Stromal cell of bone marrow (primary cell): Measurements from ENCODE around the gene DDX21.
"Not testable (repeated sequence)": the region's sequence is repeated elsewhere in the genome, so short reads cannot be mapped to it uniquely, and the experiment has no call there.

Experiments used
- DNase-seq: peaks from one replicate; pipeline ENCODE4 v3.0.0-alpha.2; 2012; ENCODE audit warnings: low read depth

DDX21 gene

GRCh38 chr10:68955832-68956532, at the start of gene DDX21:
Gene DDX21 (plus strand): TSS chr10:68956170. CDS start chr10:68956226, 56 bp downstream.
- peak; percentile 87 for DNase-seq

DNA sequence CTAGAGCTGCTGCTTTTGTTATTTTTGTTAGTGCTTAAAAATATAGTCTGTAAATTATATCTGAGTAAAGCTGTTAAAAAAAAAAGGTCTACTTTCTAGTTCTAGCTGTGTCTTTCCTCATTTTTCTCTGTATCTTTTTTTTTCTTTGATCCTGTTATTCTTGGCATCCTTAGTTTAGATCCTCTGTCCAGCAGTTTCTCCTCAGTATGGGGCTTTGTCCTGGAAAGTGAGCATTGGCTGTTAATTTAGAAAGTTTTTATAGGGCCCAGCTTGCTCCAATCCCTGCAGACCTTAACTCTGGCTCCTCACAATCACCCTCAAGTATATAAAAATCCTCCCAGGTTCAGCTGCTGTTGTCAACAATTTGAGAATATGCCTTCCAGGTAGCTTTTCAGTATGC, 31.4 kb upstream of the DDX21 start:
- no peak for DNase-seq

- no peak for DNase-seq
Observed at GRCh38 chr10:68925489-68925888, 30.5 kb upstream of the DDX21 start.

GRCh38 chr10:68929157-68929556, 26.8 kb upstream of the DDX21 start:
- not testable (repeated sequence) for DNase-seq

- not testable (repeated sequence) for DNase-seq
Observed at GRCh38 chr10:68929888-68930287, 26.1 kb upstream of the DDX21 start.

- not testable (repeated sequence) for DNase-seq
Observed at GRCh38 chr10:68932860-68933259, 23.1 kb upstream of the DDX21 start.

DNA sequence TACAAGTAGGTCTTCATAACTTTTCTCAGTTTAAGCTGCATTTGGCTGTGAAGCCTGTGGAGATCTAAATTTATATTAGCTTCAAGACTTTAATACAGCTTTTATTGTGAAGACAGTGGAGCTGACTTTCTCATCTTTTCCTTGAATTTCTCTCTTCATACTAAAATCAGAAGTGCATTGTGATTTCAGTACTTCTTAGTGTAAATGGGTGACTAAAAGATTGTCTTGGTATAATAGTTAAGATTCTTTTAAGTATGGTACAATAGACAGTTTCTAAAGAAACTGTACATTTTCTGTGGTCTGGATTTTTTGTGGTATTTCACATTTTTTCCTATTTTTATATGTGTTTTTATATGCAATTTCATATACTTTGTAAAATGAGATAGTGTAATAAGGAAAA, 21.0 kb upstream of the DDX21 start:
- DNase-seq, result no peak

DNA sequence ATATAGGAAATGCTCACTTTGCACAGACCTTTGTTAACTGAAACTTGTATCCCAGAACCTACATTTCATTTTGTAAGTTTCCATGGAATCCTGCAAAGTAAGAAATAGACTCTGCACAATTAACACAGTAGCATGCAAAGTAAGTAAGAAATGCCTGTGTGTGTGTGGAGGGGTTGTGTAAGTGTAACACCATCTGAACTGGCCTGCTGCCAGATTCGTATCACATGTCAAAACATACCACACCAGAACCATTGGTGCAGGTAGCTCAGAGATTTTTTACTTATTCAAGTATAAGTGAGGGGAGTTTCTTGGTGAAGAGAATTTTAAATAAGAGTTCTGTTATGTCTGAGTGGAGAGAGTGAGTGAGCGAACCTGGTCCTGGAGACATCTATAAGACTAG, 17.9 kb upstream of the DDX21 start:
- DNase-seq, result no peak

DNA sequence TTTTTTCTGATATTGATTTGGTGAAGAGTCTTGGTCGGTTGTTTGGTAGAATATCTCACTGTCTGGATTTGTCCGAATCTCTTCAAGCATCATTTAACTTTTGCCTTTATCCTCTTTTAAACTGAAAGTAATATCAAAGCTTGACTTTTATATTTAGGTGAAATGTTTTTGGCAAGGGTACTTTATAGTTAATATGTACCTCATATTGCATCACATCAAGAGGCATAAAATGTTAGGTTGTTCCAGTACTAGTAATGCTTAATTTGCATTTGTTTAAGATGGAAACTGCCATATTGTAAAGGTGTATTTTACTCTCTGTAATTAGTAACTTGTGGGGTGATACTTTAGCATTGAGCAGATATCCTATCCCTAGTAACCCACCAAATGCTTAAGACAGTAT, 17.1 kb upstream of the DDX21 start:
- DNase-seq, result no peak

DNA sequence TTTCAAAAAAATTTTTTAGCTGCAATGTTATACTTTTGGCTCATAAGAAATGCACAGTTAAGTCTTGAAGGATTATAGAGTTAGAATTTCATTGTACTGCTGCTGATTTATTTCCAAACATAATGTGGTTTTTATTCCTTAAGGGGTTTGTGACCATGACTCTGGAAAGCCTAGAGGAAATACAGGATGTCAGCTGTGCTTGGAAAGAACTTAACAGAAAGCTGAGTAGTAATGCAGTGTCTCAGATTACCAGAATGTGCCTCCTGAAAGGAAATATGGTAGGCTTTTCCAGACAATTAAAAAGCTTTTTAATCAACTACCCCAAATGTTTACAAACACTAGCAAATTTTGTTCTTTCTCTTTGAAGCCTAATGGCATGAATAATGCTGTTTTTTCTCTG, 15.1 kb upstream of the DDX21 start:
- not testable (repeated sequence) for DNase-seq

DNA sequence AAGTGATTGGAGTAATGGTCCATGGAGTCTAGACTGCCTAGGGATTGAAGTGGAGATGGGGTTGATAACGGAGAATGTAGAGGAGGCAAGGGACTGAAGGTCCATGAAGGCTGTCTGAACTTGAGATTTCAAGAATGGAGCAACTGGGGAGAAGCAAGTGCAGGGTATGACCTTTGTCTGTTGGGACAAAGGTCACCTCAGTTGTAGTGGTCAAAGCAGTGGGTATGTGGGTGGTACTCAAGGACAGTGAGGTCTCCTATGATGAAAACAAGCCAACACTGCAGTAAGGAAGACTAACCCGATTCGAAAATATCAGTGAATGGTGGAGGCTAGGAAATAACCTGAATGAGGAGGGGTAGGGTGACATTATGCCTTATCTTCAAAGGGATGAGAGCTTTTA, 5.4 kb upstream of the DDX21 start:
- DNase-seq, result no peak

DNA sequence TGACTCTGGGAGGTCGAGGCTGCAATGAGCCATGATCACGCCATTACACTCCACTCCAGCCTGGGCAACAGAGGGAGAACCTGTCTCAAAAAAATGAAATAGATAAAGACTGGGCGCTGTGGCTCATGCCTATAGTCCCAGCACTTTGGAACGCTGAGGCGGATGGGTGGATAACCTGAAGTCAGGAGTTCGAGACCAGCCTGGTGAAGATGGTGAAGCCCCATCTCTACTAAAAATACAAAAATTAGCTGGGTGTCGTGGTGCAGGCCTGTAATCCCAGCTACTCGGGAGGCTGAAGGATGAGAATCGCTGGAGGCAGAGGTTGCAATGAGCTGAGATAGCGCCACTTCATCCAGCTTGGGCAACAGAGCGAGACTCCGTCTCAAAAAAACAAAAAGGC, 1.1 kb upstream of the DDX21 start:
- no peak for DNase-seq

- DNase-seq, result no peak
Observed at GRCh38 chr10:68955355-68955831, 577 bp upstream of the DDX21 start.

GRCh38 chr10:68957284-68957615, 1.3 kb downstream of the DDX21 start:
- no peak for DNase-seq

DNA sequence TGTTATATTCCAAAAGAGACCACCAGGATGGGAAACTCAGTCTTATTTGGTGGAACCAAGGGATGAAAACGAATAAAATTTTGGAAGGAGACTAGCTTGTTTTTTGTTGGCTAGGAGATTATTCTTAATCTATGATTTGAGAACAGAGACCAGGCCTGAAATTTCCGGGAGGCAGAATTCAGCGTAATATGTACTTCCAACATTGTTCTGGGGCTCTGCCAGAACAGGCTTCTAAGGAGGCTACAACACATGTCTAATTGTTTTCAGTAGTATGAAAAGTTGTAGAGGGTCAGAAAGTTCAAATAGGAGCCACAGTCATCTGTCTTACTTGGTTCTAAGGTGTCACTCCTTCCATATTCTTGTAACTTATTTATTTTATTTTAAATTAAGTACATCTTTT, 1.7 kb downstream of the DDX21 start:
- no peak for DNase-seq

DNA sequence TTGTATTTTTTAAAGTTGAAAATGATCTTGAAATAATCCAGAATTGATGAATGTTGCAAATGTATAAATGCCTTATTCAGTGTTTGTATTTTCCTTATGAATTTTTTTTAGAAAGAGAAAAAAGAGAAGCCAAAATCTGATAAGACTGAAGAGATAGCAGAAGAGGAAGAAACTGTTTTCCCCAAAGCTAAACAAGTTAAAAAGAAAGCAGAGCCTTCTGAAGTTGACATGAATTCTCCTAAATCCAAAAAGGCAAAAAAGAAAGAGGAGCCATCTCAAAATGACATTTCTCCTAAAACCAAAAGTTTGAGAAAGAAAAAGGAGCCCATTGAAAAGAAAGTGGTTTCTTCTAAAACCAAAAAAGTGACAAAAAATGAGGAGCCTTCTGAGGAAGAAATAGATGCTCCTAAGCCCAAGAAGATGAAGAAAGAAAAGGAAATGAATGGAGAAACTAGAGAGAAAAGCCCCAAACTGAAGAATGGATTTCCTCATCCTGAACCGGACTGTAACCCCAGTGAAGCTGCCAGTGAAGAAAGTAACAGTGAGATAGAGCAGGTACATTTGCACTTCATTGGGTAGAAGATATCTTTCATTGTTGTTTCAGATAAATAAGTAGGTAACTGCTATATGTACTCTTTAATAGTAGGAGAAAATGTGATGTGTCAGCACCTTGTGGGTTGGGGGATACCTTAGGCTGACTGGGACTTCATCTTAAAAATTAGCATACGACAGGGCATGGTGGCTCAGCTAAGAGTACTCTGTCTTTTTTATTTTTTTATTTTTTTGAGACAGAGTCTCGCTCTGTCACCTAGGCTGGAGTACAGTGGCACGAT, 3.9 kb downstream of the DDX21 start:
- no peak for DNase-seq

- DNase-seq, result no peak
Observed at GRCh38 chr10:68963151-68963550, 7.2 kb downstream of the DDX21 start.

DNA sequence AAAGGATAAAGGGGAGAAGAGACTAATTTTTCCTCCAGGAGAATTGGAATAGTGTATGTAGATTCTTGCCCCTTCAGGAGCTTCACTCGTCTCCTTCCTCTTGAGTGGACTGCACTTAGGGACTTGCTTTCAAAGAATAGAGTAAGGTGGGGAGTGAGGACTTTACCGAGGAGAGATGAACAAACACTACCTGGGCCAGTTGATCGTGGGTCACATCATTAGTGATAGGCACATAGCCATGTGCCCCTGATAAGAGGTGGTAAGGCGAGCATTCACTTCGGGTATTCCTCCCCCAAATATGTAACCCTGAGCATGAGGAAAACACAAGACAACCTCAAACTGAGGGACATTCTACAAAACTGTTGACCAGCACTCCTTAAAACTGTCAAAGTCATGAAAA, 18.0 kb downstream of the DDX21 start:
- DNase-seq, result no peak

DNA sequence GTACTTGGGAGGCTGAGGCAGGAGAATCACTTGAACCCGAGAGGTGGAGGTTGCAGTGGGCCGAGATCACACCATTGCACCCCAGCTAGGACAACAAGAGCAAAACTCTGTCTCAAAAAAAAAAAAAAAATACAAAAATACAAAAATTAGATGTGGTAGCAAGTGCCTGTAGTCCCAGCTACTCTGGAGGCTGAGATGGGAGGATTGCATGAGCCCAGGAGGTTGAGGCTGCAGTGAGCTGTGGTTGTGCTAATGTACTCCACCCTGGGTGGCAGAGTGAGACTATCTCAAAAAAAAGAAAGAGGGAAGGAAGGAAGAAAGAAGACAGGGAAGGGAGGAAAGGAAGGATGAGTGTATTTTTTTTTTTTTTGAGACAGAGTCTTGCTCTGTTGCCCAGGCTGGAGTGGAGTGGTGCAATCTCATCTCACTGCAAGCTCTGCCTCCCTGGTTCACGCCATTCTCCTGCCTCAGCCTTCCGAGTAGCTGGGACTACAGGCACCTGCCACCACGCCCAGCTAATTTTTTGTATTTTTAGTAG, 20.0 kb downstream of the DDX21 start:
- DNase-seq, result not testable (repeated sequence)

- not testable (repeated sequence) for DNase-seq
Observed at GRCh38 chr10:68979738-68980137, 23.8 kb downstream of the DDX21 start.

DNA sequence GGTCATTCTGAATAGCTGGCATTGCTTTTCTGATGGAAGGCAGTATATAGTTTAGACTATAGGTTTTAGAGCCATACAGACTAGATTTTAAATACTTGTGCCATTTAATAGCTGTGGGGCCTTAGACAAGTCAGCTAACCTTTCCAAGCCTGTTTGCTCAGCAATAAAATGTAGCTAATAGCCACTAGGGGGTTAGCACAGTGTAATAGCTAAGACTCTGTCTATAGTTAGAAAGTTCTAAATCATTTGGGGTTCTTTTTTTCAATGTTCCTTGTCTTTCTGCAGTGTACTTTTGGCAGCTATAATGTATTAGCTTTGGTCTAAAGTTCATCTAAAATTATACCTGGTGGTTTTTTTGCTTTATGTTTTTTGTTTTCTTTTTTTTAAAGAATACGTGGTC, 25.1 kb downstream of the DDX21 start:
- no peak for DNase-seq

GRCh38 chr10:68982389-68982788, 26.4 kb downstream of the DDX21 start:
- no peak for DNase-seq

GRCh38 chr10:68987611-68988010, 31.6 kb downstream of the DDX21 start:
- DNase-seq, result no peak
